Right lung (tissue), 10 donors: ENCODE data around the gene POMC. TPM values are rescaled to one million over a fixed set of nuclear protein-coding genes. Genes with fewer than 3 reads are reported as not detected.
A peak's percentile ranks its signal among the peaks of the same experiment; 100 is the strongest.
"Not testable (repeated sequence)": the region's sequence is repeated elsewhere in the genome, so short reads cannot be mapped to it uniquely, and the experiment has no call there.

Experiments
- DNase-seq, 2 donors: peaks; one replicate each; pipeline ENCODE4 v3.0.0-alpha.2; 2013
- long read RNA-seq, 8 donors: transcript quantifications; one replicate each; lab custom pipeline, GENCODE V29; 2026
- polyA plus RNA-seq, 5 donors: library from polyadenylated mRNA; unstranded; fragments of 120-200 nt; gene quantifications; one replicate each; pipeline versions ENCODE4 v1.2.1 to v1.2.3, GENCODE V29; 2013; ENCODE audit warnings: inconsistent platforms in 1 of 5, low replicate concordance in 1 of 5; ENCODE audit not compliant: insufficient read length in 5 of 5, insufficient read depth in 1 of 5

Gene POMC
- polyA plus RNA-seq, result 1 to 10 TPM in 4 of 5 donors, under 1 TPM in 1; 0.94 to 3.9 (median 1.7) TPM
- long read RNA-seq, donor 1, result 0 reads
- long read RNA-seq, donor 2, result 0 reads
- long read RNA-seq, donor 3, result 0 reads
- long read RNA-seq, donor 4, result 0 reads
- long read RNA-seq, donor 5, result 0 reads
- long read RNA-seq, donor 6, result 0 reads
- long read RNA-seq, donor 7, result 0 reads
- long read RNA-seq, donor 8, result 0 reads

DNA sequence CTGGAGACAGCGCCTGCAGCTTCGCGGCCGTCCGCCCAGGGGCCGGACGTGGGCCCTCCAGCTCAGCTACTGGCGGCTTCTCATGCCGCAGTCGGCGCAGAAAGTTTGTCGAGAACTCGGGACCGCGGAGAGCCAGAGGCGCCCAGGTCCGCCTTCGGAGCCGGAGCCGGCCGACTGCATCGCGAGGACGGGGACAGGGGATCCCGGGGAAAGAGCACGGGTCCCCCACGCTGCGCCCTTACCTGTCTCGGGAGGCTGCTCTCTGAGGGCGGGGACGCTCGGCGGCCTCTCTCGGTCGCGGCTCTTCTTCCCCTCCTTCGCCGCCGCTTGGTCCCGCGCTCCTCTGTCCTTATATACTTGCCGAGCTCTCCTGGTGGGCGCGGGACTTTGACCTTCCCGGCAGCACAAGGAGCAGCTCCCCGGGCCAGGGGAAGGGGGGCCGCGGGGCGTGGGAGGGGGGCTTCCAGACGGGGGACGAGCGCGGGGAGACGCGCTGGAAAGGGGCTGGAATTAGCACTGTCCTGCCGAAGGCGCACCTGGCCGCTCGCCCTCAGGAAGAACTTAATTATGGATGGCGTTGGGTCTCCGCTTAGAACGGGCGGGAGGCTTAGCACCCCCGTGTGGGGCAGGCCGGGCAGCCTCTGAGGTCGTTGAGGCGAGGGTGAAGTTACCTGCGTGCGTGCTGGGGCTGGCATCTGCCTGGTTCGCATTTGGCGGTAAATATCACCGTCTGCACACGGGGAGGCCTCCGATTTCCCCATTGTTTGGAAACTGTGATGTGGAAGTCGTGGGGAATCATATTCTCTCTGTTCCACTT is at the start of gene POMC:
TSS of gene POMC (minus strand) at position 325 of the 817 bp plus-strand sequence. CDS start 3,808 bp downstream, outside the sequence.
- DNase-seq, result peak; percentile 33 to 39

DNA sequence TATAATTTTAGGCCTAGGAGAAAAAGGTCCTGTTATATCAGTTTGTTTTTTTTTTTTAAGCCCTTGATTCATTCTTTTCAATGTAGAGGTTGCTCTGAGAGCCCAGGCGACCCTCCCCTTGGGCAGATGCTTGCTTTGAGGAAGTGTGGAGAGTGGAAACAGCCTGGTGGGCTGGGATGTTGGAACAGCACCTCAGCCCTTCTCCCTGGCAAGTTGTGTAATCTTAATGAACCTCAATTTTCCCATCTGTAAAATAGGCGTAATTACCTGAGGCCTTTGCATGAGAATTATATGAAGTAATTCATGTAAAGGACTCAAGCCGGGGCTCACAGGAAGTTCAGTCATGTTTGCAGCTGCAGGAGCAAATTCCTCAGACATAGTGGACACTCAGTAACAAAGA is 49.7 kb upstream of the POMC start:
- no peak for DNase-seq

DNA sequence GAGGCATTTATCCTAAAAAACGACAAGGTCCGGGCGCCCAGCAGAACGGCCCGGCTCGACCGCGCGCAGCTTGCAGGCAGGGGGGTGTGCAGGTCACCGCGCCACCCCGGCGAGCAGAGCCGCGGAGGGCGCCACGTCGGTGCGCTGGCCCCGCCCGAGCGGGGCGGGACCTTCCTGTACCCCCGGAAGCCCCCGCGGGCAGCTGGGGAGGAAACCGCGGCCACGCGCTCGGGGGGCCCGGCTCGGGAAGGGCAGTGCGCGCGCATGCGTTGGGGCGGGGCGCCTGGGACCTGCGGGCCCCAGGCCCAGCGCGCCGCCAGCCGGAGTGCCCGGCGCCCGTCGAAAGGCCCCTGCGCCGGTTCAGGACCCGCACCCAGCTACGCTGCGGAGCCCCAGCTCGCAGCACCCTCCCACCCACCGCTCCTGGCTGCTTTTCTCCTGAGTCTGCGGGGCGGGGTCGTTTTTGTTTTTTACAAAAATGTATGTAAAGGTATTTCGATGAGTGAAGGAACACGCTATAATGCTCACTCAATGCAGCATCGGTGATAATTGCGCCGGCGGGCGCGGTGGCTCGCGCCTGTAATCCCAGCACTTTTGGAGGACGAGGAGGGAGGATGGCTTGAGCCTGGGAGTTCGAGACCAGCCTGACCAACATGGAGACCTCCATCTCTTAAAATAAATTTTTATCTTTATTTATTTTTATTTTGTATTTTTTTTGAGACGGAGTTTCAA is 47.7 kb upstream of the POMC start:
- peak; percentile 80 to 81 for DNase-seq

DNA sequence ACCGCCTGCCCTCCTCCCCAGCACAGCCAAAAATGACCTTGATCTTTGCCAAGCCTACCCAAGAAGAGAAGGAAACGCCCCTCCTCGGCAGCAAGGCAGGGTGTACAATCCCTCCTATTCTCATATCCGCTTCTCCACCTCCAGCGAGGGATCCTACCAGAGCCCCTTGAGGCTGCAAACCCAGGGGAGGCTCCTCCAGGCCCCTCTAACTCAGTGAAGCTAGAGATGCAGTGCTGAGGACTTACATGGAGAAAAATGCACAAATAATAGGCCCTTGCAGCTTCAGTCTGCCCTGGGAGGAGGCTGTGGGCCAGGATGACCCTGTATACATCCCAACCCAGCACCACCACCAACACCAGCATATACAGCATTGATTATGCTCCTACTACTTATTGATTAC is 46.9 kb upstream of the POMC start:
- no peak for DNase-seq

DNA sequence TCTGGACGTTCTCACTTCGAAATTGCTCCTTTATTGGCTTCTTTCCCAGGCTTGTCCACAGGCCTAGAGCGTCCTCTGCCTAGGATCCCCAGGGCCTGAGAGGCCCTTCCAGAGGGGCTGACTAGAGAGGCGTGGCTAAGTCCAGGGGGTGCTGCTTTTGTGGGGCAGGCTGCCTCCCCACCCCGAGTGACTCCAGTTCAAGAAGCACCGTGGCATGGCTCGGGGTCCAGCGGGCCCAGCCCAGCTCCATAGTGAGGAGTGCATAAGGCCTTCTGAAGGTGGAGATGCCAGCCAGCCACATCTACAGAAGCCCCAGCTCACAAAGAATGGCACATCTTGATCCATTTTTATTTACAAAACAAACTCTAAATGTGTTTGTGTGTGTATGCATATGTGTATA is 44.8 kb upstream of the POMC start:
- no peak for DNase-seq

DNA sequence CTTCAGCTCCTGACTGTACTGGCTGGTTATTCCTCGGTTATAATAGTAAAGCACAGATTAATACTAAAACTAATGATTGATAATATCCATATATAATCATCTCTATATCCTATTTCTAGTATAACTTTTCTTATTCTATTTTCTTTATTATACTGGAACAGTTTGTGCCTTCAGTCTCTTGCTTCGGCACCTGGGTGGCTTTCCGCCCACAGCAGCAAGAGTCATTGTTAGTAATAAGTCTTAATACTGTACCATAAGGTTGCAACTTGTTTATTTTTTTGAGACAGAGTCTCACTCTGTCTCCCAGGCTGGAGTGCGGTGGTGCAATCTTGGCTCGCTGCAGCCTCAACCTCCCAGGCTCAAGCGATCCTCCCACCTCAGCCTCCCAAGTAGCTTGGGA is 42.5 kb upstream of the POMC start:
- not testable (repeated sequence) for DNase-seq

DNA sequence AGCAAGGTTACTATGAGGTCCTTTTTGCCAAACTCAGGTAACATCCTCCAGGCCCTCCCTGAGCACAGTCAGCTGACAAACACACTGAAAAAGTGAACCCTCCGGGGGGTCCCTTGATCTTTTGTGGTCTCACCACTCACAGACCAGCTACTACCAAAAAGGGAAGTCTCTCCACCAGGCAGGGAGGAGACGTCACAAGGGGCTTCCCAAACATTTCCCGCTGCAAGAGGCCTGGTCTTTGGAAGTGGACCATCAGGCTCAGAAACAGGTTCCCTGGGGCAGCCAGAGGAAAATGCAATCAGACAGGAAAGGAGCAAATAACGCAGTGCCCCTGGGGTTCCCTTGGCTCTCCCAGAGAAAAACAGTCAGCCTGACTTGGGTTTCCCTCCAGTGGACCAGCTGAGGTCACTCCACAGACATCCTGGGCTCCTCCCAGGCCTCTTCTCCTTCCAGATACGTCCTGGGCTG is 38.7 kb upstream of the POMC start:
- DNase-seq, result no peak

DNA sequence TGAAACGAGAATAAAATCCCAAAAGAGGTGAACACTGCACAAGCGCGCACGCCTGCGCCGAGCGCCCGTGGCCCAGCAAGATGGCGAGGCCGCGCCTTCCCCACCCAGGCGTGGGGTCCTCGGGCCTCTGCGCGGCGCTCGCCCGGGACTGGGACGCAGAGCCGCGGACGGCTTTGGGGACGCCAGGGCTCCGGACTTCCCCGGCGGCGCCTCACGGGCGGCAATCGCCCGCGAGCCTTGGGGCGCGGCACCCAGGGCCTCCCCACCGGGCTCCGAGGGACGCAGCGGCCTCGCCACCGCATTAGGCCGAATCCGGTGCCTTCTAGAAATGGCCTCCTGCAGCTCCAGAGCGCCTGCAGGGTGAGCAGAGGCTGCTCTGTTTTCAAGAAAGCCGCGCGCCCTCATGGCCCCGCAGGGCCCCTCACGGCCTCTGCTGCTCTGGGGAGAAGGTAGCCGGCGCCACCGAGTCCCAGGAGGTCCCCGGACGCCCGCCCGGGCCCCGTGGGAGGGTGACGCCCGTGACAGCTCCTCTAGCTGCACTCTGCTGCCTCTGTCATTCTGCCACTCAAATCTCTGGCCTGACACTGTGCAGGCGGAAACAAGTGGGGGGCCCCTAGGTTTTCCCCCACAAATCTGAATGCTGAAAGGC is 35.9 kb upstream of the POMC start:
- no peak for DNase-seq

DNA sequence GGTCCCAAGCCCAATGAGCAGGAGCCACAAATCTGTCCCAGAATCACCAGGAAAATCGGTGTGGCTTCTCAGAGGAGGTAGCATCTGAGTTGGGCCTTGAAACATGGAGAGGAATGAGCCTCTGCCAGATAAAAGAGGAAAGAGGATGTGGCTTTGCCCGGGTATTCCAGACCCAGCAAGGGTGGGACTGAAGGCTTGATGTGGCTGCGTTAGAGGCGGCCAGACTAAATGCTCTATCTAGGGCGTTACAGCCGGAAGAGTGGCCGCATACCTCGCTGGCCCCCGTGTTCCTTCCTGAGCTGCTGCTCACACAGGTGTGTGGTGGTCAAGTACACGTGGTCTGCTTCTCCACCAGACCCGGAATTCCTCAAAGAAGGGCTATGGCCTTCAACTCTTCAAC is 33.9 kb upstream of the POMC start:
- no peak for DNase-seq

DNA sequence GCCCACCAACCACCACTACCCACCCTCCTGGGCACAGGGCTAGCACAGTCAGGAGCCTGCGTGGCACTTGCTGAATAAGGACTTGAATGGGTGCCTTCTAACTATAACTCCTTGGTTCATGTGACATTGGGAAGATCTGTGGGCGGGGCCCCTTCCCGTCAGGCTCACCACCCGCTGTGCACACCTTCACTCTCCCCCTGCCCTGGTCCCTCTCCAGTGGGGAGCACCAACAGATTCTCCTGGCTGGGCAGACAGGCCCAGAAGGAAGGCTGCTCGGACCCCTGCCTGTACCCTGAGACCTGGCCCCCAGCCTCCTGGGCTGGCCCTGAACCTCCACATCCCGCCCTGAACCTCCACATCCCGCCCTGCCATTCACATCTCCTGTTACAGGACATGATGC is 33.4 kb upstream of the POMC start:
- DNase-seq, result no peak

DNA sequence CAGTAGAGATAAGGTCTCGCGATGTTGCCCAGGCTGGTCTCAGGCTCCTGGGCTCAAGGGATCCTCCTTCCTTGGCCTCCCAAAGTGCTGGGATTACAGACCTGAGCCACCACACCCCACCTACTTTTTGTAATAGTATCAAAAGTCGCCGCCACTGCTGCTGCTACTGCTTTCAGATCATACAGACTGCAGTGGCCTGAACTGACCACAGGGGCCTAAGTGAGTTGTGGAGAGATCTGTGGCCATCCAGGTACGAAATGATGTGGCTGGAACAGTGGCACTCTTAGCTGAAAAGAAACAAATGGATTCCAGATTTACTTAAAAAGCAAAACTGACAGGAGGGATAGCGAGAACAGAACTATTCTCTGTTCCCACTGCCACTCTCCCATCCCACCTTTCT is 32.9 kb upstream of the POMC start:
- no peak for DNase-seq

DNA sequence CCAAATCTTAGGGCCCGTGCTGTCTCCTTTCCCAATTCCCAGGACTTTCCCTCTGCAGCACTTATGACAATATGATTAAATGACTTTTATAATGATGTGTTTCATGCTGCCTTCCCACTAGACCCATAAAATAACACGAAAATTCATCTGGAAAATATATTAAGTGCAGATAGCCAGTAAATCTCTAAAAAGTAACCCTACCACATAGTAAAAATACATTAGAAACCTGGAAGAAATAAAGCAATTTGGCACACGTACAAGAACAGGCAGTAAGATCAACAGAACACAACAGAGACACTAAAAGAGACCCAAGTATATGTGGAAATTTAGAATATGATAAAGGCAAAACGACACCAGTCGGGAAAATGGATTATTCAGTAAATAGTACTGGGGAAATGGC is 30.2 kb upstream of the POMC start:
- DNase-seq, result no peak

DNA sequence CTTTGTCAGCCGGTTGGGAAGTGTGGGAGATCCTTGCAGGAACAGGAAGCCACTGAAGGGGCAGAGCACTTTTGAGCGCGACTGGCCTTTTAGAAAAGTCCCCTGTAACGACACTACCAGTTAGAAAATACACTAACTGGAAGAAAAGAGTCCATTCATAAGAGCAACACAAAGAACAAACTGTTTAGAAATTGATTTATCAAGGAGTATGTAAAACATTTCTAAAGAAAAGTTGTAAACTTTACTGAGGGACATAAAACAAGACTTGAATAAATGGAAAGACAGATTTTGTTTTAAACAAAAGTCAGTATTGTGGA is 29.8 kb upstream of the POMC start:
- DNase-seq, result no peak

DNA sequence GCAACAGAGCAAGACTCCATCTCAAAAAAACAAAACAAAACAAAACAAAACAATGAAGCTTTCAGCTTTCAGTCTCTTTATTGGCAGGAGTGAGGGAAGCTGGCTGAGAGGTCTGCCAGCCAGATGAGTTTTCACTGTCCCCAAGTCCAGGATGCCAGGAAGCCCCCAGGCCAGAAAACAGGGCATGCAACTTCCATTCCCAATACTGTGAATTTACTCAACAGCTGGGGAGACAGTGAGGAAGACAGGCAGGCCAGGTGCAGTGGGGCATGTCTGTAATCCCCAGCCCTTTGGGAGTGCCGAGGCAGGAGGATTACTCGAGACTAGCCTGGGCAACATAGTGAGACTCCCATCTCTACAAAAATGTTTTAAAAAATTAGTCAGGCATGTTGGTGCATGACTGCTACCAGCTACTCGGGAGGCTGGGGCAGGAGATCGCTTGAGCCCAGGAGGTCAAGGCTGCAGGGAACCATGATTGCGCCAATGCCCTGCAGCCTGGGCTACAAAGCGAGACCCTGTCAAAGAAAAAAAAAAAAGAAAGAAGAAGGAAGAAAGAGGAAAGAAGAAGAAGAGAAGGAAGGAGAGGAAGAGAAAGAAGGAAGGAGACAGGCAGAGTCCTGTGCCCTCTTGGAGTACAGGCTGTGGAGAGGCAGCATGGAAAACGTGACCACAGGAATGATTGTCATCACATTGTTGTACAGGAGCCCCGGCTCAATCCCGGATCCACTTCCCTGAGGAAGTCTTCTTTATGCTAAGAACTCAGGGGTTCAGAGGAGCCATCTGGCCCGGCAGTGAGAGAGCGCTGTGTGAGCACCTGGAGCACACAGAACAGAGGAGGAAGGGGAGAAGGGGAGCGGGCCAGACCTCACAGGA is 29.2 kb upstream of the POMC start:
- DNase-seq, result no peak

DNA sequence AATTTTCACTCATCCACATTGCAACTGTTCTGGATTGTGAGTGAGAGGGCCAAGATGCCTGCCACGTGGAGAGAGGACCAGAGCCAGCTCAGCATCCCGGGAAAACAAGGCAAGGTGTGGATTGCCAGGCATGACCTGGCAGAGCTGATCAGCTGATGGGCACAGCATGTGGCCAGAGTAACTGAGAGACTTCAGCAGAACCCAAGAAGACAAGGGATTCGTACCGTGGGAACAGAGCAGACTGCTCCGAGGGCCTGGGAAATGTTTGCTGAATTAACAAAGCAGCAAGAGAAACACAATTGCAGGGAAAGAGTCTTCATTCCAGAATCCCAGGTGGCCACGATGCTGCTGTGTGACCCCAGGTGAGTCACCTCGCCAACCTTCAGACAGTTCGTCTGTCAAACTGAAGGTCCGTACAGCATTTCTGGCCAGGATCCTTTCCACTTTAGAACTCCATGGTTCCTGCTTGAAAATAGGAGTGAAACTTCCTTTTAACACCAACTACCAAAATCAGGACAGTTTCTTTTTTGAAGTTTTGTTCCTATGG is 26.3 kb upstream of the POMC start:
- no peak for DNase-seq

DNA sequence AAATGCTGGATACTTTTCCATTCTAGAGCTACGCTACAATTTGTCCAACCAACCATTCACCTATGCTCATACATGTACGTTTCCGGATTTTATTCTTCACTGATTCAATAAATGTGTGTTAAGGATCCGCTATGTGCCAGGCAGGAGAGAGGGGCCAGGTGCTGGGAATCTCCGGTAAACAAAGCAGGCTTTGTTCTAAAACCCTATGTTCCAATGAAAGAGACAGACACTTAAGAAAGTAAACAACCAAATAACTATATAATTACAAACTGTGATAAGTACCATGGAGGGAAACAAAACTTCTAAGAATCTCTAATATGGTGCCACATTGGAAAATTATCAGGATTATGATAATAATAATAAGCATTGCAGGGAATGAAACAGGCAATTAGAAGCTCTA is 22.2 kb upstream of the POMC start:
- no peak for DNase-seq

DNA sequence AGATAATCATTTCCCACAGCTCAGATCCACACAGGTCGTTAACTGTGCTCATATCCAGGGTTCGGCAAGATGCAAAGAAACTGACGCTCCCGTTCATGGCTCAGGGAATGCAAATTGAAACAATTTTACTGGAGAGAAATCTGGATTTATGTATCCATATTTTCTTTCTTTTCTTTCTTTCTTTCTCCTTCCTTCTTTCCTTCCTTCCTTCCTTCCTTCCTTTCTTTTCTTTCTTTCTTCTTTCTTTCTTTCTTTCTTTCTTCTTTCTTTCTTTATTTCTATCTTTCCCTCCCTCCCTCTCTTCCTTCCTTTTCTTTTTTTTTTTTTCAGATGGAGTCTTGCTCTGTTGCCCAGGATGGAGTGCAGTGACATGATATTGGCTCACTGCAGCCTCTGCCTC is 20.0 kb upstream of the POMC start:
- no peak for DNase-seq

DNA sequence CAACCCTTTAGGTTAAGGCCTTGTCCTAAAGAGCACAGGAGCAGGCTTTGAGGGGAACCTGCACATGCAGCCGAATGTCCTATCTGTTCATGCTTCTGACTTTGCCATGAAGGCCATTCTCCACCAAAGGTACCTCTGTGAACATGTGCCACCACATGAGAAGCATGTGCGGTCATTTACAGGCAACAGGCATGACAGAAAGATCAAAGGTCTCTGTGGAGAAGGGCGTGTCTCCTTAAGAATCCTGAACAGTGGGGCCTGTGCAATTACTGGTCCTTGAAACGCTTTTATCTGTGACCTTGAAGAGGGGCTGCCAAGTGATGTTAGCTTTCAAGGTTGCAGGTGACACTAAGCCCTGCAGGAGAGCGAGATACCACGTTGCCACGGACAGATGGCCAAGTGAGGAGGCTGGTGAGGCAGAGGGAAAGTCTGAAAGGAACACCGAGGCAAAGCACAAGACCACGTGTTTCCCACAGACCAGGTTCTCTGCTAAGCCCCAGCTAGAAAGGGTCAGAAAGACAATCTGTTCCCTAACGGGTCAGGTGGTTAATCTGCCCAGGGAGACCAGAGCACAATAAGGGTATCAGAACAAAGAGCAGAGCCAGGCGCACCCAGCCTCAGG is 19.5 kb upstream of the POMC start:
- DNase-seq, result no peak

DNA sequence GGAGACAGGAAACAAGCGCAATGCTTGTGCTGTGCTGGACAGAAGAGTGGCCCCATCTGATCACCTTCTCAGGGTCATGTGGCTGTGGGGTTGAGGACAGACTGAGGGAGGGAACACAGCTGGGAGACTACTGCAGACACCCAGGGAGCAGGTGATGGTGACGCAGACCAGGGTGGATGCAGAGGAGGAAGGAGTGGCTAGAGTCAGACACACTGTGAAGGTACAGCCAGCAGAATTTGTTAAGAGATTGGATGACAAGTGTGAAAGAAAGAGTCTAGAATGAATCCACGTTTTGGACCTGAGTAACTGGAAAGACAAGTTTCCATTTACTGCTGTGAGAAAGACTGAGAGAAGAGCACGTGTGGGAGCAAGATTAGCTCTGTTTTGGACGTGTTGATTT is 15.9 kb upstream of the POMC start:
- DNase-seq, result no peak

DNA sequence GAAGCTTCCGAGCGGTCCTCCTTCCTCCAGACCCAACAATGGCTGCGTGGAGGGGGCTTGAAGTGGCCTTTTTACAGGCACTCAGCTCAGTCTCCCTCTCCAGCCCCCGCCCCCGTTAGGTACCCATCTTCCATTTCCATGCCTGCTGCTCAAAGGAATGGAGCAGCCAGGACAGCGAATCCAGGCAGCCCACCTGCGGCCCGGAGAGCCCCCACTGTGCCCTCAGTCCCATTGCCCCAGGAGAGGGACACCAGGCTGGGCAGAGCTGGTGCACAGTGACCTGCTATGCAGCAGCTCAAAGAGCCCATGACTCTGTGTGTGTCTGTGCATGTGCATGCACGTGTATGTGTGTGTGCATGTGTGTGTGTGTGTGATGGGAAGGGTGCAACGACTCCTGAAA is 10.6 kb upstream of the POMC start:
- DNase-seq, result no peak

DNA sequence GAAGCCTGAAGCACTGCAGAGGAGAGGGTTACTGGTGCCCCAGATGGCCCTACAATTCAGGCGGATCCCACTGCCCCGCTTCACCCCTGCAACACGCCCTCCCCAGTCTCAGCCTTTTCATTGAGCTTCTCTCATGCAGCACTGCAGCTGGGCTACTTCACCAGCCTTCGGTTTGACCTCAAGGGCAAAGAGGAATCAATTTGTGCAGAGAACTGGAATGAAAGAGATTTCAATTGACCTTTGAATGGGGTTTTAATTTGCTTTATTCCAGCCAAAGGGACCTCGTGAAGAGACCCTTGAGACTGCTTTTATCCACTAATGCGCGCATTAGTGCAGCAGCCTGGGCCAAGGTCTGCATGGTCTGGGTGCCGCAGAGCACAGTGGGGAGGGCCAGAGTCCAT is 8.8 kb upstream of the POMC start:
- DNase-seq, result no peak
